Inflammatory macrophage (primary cell): ENCODE measurements around the gene TST.
A peak's percentile ranks its signal among the peaks of the same experiment; 100 is the strongest.
"Not testable (repeated sequence)": the region's sequence is repeated elsewhere in the genome, so short reads cannot be mapped to it uniquely, and the experiment has no call there.

Experiments
- DNase-seq, 2 donors: peaks; one replicate each; pipeline ENCODE4 v3.0.0-alpha.2; 2020 to 2022

TST gene

GRCh38 chr22:37014415-37014806 is 4.8 kb downstream of the TST start:
- no peak for DNase-seq

- no peak for DNase-seq
Measured at GRCh38 chr22:37012956-37013355, 6.3 kb downstream of the TST start.

DNA sequence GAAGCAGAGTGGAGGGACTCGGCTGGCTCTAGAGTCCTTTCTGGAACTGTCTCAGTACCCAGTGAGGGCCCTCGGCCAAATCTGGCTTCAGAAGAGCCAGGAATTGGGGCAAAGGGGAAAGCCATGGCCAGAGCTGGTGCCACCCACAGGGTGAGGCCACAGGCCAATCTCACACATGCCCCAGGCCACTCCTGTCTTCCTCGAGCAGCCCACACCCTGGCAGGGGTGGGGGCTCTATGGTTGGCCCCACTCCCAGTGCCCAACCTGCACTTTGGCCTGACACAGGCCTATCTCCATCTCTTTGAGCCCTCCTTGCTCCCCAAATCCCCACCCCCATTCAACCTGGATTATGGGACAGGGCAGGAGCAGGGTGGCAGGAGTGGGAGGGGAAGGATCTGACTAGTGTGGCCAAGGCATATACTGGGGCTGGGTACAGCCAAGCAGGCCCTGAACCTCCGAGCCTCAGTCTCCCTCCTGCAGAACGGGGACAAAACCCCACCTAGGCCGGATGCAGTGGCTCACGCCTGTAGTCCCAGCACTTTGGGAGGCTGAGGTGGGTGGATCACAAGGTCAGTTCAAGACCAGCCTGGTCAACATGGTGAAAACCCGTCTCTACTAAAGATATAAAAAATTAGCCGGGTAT is 6.9 kb downstream of the TST start:
- DNase-seq: no peak

DNA sequence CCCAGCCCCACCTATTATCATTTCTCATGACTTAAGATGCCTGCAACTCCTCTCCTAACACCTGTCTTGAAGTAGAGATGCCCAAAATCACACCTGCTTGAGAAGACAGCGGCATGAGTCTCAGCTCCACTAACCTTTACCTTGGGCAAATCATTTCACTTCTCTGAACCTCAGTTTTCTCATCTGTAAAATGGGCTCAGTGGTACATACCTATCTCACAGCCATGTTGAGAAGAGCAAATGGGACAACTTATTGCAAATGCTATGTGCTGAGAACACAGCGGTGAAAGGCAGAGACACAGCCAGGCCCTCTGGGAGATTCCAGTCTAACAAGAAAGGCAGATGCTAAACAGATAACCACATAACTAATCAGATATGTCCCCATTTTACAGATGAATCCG is 7.8 kb downstream of the TST start:
- no peak for DNase-seq

DNA sequence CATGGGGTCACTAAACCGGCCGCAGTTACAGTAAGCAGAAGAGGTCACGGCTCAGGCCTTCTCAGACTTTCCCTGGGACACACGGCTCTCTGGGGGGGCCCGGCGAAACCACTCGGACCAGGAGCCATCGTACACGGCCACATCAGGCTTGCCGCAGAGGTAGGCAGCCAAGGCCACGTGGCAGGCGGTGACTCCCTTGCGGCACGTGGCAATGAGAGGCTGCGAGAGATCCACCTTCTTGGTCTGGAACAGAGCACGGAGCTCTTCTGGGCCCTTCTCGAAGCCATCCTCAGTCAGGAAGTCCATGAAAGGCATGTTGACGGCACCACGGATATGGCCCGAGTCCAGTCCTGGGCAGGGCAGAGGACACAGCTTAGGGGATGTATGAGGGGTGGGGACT is 8.3 kb downstream of the TST start:
- no peak for DNase-seq

GRCh38 chr22:37010174-37010573 is 9.1 kb downstream of the TST start:
- no peak for DNase-seq

DNA sequence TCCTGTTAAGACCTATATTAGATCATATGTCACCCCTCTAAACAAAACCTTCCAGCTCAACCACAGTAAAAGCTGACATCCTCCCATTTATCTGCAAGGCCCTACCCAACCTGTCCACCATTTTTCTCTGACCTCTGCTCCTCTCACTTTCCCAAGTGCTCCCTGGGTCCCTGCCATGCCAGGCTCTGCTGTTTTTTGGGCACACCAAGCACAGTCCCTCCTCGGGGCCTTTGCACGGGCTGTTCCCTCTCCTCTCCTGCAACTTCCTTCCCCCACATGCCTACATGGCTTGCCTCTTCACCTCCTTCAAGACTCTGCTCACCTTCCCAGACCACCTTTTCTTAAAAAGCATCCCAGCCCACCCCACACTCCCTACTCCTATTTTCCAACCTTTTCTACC is 9.8 kb downstream of the TST start:
- no peak for DNase-seq

DNA sequence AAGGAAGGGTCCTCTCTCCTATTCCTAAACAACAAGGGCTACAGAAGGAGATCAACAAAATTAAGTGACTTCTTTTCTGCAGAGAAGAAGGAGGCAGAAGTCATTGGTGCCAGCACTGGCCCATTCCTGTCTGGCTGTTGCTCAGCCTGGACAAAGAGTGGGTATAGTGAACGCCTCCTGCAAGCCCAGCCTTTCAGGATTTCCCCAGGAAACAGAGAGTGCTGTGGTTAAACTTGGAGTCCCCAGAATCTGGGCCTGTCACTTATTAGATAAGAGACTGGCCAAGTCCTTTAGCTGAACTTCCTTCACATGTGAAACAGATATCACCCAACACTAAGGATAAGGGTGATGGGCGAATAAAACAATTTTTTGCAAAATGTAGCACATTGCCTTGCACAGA is 10.9 kb downstream of the TST start:
- DNase-seq: no peak

DNA sequence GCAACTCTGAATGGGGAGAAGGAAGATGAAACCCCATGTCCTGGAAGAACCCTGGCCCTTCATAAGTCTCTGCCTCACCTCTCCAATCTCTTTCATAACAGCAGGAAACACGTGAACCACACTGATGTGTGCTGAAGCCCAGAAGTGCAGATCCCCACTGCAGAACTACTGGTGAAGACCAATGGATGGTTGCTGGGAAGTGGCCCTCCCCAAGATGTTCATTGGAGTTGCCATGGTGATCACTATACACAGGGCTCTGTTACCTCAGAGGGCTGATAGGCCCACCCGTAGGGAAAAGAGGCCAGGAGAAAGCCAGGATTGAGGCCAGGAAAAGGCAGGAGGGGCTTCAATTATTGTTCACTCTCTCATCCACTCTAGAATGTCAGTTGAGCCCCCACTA is 11.6 kb downstream of the TST start:
- no peak for DNase-seq

- DNase-seq: no peak
Measured at GRCh38 chr22:37002633-37003032, 16.6 kb downstream of the TST start.

GRCh38 chr22:37001826-37002225 is 17.4 kb downstream of the TST start:
- DNase-seq: no peak

- DNase-seq: no peak
Measured at GRCh38 chr22:37000676-37001534, 18.3 kb downstream of the TST start.

GRCh38 chr22:36999463-36999862 is 19.8 kb downstream of the TST start:
- no peak for DNase-seq

GRCh38 chr22:36998620-36999351 is 20.5 kb downstream of the TST start:
- DNase-seq: no peak

DNA sequence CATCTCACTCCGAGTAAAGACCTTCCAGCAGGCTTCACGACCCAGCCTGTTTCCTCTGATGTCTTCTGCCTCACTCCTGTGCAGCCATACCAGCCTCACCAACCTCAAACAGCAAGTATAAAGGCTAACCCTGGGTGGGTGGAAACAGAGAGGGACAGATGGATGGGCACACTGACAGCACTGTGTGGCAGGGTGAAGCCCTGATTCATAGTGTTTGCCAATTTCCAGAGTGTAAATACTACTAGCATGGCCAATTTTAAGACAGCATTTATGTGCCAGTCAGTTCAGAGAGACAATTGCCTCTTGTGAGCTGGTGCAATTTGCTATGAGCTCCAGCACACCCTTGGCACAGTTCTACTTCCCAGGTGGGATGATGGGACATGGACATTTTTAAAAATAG is 21.5 kb downstream of the TST start:
- no peak for DNase-seq

- no peak for DNase-seq
Measured at GRCh38 chr22:36991206-36991605, 28.0 kb downstream of the TST start.

- DNase-seq: no peak
Measured at GRCh38 chr22:36990457-36990856, 28.8 kb downstream of the TST start.

GRCh38 chr22:36989012-36989411 is 30.2 kb downstream of the TST start:
- not testable (repeated sequence) for DNase-seq

GRCh38 chr22:36988075-36988832 is 31.0 kb downstream of the TST start:
- no peak for DNase-seq

- peak; percentile 51 to 62 for DNase-seq
Measured at GRCh38 chr22:36986242-36986821, 32.9 kb downstream of the TST start.

GRCh38 chr22:36985211-36985889 is 33.9 kb downstream of the TST start:
- peak; percentile 55 to 57 for DNase-seq

DNA sequence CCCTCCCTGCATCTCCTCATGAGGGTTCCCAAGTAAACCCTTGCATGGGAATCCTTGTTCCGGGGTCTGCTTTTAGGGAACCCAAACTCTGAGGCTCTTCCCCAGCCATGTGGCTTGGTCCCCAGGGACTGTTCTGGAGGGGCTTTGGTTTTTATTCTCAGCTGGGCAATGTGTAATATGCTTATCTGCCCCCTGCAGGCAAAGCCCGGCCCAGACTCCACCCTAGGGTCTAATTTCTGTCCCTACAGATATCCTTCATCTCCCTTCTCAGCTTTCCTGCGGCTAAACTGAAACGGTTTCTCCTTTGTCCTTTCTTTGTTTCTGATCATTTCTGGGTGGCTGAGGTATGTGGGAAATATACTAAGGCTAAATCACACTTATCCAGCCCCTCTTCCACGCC is 37.1 kb downstream of the TST start:
- no peak for DNase-seq
